Transverse colon (tissue), 4 donors: ENCODE measurements around the gene OSBPL2. TPM values are rescaled to one million over a fixed set of nuclear protein-coding genes. Genes with fewer than 3 reads are reported as not detected.

ENCODE experiments used
- DNase-seq: peaks from one replicate; pipeline ENCODE4 v3.0.0-alpha.2; 2019
- H3K27ac ChIP-seq, 4 donors: fragments of 200-600 bp; sonication (generic); 2 replicates each; pipeline ENCODE4 v1.5.1; 2016 to 2018; ENCODE audit warnings: inconsistent platforms in 4 of 4
- H3K27me3 ChIP-seq: fragments of 200-600 bp; sonication (generic); 2 replicates; pipeline ENCODE4 v1.5.1; 2017; ENCODE audit warnings: inconsistent platforms
- H3K36me3 ChIP-seq, 4 donors: fragments of 200-600 bp; sonication (generic); 2 replicates each; pipeline ENCODE4 v1.5.1; 2017 to 2019; ENCODE audit warnings: inconsistent platforms in 4 of 4
- H3K4me1 ChIP-seq, 4 donors: fragments of 200-600 bp; sonication (generic); 2 replicates each; pipeline ENCODE4 v1.5.1; 2017 to 2020; ENCODE audit warnings: inconsistent platforms in 4 of 4
- H3K4me3 ChIP-seq, 4 donors: fragments of 200-600 bp; sonication (generic); 1 replicate in 1 of 4; 2 replicates in 3 of 4; pipeline versions ENCODE4 v1.5.1 to v1.6.1; 2017 to 2019; ENCODE audit warnings: inconsistent platforms in 4 of 4
- H3K9me3 ChIP-seq, 2 donors: fragments of 200-600 bp; sonication (generic); 2 replicates each; pipeline ENCODE4 v1.5.1; 2017 to 2019; ENCODE audit warnings: inconsistent platforms in 2 of 2
- EP300 ChIP-seq: sonication (generic); formaldehyde crosslinking; IDR thresholded peaks from one replicate; pipeline ENCODE4 v1.6.1; 2017; ENCODE audit warnings: antibody characterized with exemption, low read depth
- POLR2A ChIP-seq: fragments of 450-650 bp; IDR thresholded peaks from one replicate; pipeline ENCODE4 v1.6.1; 2016; ENCODE audit warnings: antibody characterized with exemption, mild to moderate bottlenecking, moderate library complexity
- POLR2AphosphoS5 ChIP-seq, 3 donors: sonication (generic); formaldehyde crosslinking; IDR thresholded peaks; one replicate each; pipeline ENCODE4 v1.6.1; 2016; ENCODE audit warnings: antibody characterized with exemption in 3 of 3
- WGBS, 2 donors: methylation state at CpG; one replicate each; pipeline ENCODE4 v1.1.5; 2018; ENCODE audit warnings: low coverage in 1 of 2; 5-methylcytosine and 5-hydroxymethylcytosine counted together
- in situ Hi-C, 4 donors: fragments of 200-750 bp; cut with MboI; loops; one replicate each; pipeline versions ENCODE4 v1.15.0 to v1.15.1; 2017; ENCODE audit warnings: low sequenced_read_pairs in 3 of 4, low pct_ligation_motif_present in 1 of 4, low pct_unique_long_range_greater_than_20kb in 1 of 4
- intact Hi-C: fragments of 100-400 bp; cut with DNase I; formaldehyde crosslinking; loops from one replicate; pipeline ENCODE4 v1.15.1; 2023; ENCODE audit warnings: low total_unique reads
- total RNA-seq, 4 donors: library from RNA; depleted of rRNA; stranded (reverse); fragments of >200 nt; gene quantifications; one replicate each; pipeline ENCODE4 v1.1.0, GENCODE V29; 2016
- TF ChIP-seq, protein P1 (sequence below), 5 experiments: fragments of 200-600 bp in 3 of 5; fragments of 450-650 bp in 2 of 5; sonication (generic) in 3 of 5; IDR thresholded peaks; 1 replicate in 2 of 5; 2 replicates in 3 of 5; pipeline ENCODE4 v1.5.1; 2016 to 2017; ENCODE audit warnings: antibody characterized with exemption in 5 of 5, inconsistent platforms in 3 of 5, mild to moderate bottlenecking in 2 of 5, moderate library complexity in 1 of 5

The OSBPL2 gene
- total RNA-seq, 4 donors from 2014 or later, result 36.2 to 101 (median 73.3) TPM

DNA sequence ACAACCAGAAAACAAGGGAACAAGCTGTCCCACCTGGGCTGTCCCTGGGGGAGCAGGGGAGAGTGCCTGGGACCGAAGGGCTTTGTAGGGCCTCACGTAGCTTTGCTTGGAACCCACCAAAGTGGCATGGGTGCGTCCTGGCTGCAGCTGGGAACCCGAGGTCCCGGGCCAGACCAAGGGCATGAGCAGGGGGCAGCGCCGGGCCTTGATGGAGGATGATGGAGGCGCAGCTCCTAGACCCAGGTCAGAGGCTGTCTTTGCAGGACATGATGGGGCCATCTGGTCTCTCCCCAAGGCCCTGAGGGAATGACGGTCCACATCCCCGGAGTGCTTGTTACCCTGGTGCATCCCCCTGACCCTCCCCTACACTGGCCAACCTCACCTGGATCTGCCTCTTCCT lies 7.6 kb upstream of the OSBPL2 start:
- 90 to 95% methylated on average over 2 to 4 of the region's 10 CpGs for WGBS, 2 donors
- Histone ChIP-seq H3K9me3 (no peaks in the 10 kb centered on the region), H3K36me3 (no peaks in the 10 kb centered on the region), H3K27ac (no peak overlapping the region), H3K27me3 (peaks cover 14% of the 10 kb centered on the region), H3K4me3 (no peak overlapping the region), H3K4me1 (no peaks in the 10 kb centered on the region)
- TF ChIP-seq EP300, result no peak
- TF ChIP-seq, protein P1, sequence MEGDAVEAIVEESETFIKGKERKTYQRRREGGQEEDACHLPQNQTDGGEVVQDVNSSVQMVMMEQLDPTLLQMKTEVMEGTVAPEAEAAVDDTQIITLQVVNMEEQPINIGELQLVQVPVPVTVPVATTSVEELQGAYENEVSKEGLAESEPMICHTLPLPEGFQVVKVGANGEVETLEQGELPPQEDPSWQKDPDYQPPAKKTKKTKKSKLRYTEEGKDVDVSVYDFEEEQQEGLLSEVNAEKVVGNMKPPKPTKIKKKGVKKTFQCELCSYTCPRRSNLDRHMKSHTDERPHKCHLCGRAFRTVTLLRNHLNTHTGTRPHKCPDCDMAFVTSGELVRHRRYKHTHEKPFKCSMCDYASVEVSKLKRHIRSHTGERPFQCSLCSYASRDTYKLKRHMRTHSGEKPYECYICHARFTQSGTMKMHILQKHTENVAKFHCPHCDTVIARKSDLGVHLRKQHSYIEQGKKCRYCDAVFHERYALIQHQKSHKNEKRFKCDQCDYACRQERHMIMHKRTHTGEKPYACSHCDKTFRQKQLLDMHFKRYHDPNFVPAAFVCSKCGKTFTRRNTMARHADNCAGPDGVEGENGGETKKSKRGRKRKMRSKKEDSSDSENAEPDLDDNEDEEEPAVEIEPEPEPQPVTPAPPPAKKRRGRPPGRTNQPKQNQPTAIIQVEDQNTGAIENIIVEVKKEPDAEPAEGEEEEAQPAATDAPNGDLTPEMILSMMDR (IDR thresholded peaks at IDR 0.05), result no peak
- TF ChIP-seq POLR2A, result no peak
- no peak for TF ChIP-seq POLR2AphosphoS5 (IDR thresholded peaks at IDR 0.05)
- no peak for DNase-seq
- intact Hi-C loops, result loop anchor here (10.0 kb wide), 1 partner anchor 46 kb away; the partner anchor contains the start of gene MTG2
- in situ Hi-C loops, result no loop called here

- intact Hi-C loops, result loop anchor here (10.0 kb wide), 1 partner anchor 46 kb away; the partner anchor contains the start of gene MTG2
- no peaks in the 10 kb centered on the region for H3K9me3 ChIP-seq
- WGBS, 2 donors, result 86% methylated on average over 6 of the region's 6 CpGs; no CpG with 5 or more reads in 1 of the 2 donors
Measured at GRCh38 chr20:62231292-62231691, 7.0 kb upstream of the OSBPL2 start.

GRCh38 chr20:62232194-62232593 lies 6.1 kb upstream of the OSBPL2 start:
- no peak for DNase-seq
- TF ChIP-seq EP300 (no peak), POLR2AphosphoS5 (IDR thresholded peaks at IDR 0.05) (no peak), POLR2A (no peak)
- TF ChIP-seq, protein P1 (IDR thresholded peaks at IDR 0.05), result no peak
- Histone ChIP-seq H3K36me3 (no peaks in the 10 kb centered on the region), H3K4me3 (no peak overlapping the region), H3K4me1 (no peaks in the 10 kb centered on the region), H3K9me3 (no peaks in the 10 kb centered on the region), H3K27ac (no peak overlapping the region), H3K27me3 (peaks cover 9% of the 10 kb centered on the region)
- 80% methylated on average over 7 of the region's 7 CpGs; no CpG with 5 or more reads in 1 of the 2 donors for WGBS, 2 donors
- intact Hi-C loops (loop anchor here (10.0 kb wide), 1 partner anchor 47 kb away; the partner anchor contains the start of gene MTG2), in situ Hi-C loops (no loop called here)

More at GRCh38 chr20:62231292-62231691, 7.0 kb upstream of the OSBPL2 start:
- Histone ChIP-seq H3K27ac (no peak overlapping the region), H3K4me1 (no peaks in the 10 kb centered on the region), H3K4me3 (no peak overlapping the region), H3K27me3 (peaks cover 9% of the 10 kb centered on the region), H3K36me3 (no peaks in the 10 kb centered on the region)
- TF ChIP-seq POLR2AphosphoS5 (IDR thresholded peaks at IDR 0.05) (no peak), EP300 (no peak), POLR2A (no peak)
- TF ChIP-seq, protein P1 (IDR thresholded peaks at IDR 0.05), result no peak
- in situ Hi-C loops, result no loop called here
- DNase-seq, result no peak

DNA sequence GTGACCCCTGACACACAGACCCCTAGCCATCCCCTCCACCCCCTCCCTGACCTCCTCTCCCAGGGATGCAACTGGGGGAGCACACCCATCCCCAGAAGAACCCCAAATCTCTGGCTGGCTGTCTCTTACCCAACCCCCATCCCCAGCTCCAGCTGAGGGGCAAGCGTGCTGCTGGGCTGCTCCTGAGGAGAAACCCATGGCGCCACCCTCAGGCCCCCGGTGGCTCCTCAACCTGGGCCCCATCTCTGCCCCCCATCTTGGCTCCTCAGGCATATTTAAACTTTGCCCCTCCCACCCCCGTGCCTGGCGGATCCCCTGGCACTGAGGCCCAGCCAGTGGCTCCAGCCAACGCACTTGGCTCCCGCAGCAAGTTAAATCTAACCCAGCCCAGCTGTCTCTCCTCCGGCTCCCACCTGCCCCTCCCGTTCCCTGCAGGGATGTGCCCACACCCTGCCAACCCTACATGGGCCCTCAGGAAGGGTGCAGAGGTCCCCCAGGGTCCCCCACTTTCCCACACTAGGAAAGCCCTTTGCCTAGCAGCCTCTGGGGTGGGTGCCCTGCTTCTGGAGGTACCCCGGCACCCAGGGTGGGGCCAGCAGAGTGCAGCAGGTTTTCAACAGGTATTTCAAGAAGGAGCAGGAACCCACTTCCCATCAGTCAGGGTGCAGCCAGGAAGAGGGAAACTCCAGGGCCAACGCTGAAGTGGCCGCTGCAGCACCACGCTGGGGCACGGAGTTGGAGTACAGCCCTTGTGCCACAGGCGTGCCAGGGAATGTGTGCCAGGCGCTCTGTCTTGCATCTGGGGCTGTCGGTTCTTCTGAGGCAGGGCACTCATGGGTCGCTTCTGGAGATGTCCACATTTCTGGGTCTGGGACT lies 5.3 kb upstream of the OSBPL2 start:
- no peaks in the 10 kb centered on the region for H3K9me3 ChIP-seq
- in situ Hi-C loops, result no loop called here
- H3K4me1 ChIP-seq, result peaks cover 4 to 6% (median 5%) of the 10 kb centered on the region in 4 donors
- 74% methylated on average over 18 of the region's 18 CpGs; no CpG with 5 or more reads in 1 of the 2 donors for WGBS, 2 donors
- peaks cover 4% of the 10 kb centered on the region for H3K27me3 ChIP-seq
- no peak overlapping the region for H3K27ac ChIP-seq
- H3K4me3 ChIP-seq, result no peak overlapping the region
- TF ChIP-seq POLR2AphosphoS5 (IDR thresholded peaks at IDR 0.05), result no peak
- TF ChIP-seq POLR2A, result no peak
- TF ChIP-seq EP300, result no peak
- TF ChIP-seq, protein P1 (IDR thresholded peaks at IDR 0.05), result no peak
- intact Hi-C loops, result loop anchor here (10.0 kb wide), 1 partner anchor 48 kb away; the partner anchor contains the start of gene MTG2
- DNase-seq, result no peak
- H3K36me3 ChIP-seq, result no peaks in the 10 kb centered on the region
